Muscle of back (tissue), 11 donors: Measurements from ENCODE around the gene SYNPO2. TPM values are rescaled to one million over a fixed set of nuclear protein-coding genes. Genes with fewer than 3 reads are reported as not detected.
"Not testable (repeated sequence)": the region's sequence is repeated elsewhere in the genome, so short reads cannot be mapped to it uniquely, and the experiment has no call there.

Source experiments
- DNase-seq, 3 donors: peaks; one replicate each; pipeline versions ENCODE4 v3.0.0 to v3.0.0-alpha.2; 2013
- polyA plus RNA-seq, 10 donors: library from polyadenylated mRNA; unstranded; fragments of 120-200 nt; gene quantifications; one replicate each; pipeline ENCODE4 v1.2.1, GENCODE V29; 2013; ENCODE audit not compliant: insufficient read length in 10 of 10

The SYNPO2 gene
- polyA plus RNA-seq, 10 donors, result 62.2 to 193 (median 128) TPM

DNA sequence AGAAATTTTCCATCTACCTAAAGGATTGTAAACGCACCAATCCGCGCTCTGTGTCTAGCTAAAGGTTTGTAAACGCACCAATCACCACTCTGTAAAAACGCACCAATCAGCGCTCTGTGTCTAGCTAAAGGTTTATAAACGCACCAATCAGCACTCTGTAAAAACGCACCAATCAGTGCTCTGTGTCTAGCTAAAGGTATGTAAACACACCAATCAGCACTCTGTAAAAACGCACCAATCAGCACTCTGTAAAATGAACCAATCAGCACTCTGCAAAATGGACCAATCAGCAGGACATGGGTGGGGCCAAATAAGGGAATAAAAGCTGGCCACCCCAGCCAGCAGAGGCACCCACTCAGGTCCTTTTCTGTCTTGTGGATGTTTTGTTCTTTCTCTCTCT lies 10.1 kb upstream of the SYNPO2 start:
- not testable (repeated sequence) for DNase-seq

- no peak for DNase-seq
Measured at GRCh38 chr4:118879409-118879808, 9.2 kb upstream of the SYNPO2 start.

- no peak for DNase-seq
Measured at GRCh38 chr4:118881512-118882146, 7.0 kb upstream of the SYNPO2 start.

- no peak for DNase-seq
Measured at GRCh38 chr4:118883861-118884260, 4.8 kb upstream of the SYNPO2 start.

- DNase-seq, result no peak
Measured at GRCh38 chr4:118884716-118885115, 3.9 kb upstream of the SYNPO2 start.

- DNase-seq, result no peak
Measured at GRCh38 chr4:118889312-118889691, 648 bp downstream of the SYNPO2 start.

- DNase-seq, result no peak
Measured at GRCh38 chr4:118894034-118894433, 5.4 kb downstream of the SYNPO2 start.

- DNase-seq, result no peak
Measured at GRCh38 chr4:118898221-118898620, 9.6 kb downstream of the SYNPO2 start.

GRCh38 chr4:118898684-118899138 lies 10.1 kb downstream of the SYNPO2 start:
- no peak for DNase-seq

DNA sequence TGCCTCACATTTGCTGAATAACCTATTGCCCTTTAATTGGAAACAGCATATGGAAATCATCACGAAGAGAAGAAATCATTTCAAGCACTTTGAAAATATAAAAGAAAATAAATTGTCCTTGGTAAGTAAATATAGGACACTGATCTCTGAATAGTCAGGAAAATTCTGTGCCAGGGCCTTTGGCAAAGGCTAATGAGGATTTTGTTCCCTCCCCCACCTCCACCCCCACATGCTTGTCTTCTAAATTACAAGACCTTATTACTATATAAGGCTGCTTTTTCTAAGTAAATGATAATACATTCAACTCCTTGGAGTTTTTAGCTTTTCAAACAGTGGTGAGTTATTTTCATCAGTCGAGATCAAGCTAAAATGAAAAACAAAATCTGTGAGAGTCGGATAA lies 15.8 kb downstream of the SYNPO2 start:
- peak in 1 of 3 donors; percentile 31 for DNase-seq

- DNase-seq, result peak in 1 of 3 donors; percentile 19
Measured at GRCh38 chr4:118904935-118905334, 16.3 kb downstream of the SYNPO2 start.

GRCh38 chr4:118905566-118905965 lies 16.9 kb downstream of the SYNPO2 start:
- no peak for DNase-seq

- DNase-seq, result no peak
Measured at GRCh38 chr4:118909173-118909956, 20.7 kb downstream of the SYNPO2 start.

DNA sequence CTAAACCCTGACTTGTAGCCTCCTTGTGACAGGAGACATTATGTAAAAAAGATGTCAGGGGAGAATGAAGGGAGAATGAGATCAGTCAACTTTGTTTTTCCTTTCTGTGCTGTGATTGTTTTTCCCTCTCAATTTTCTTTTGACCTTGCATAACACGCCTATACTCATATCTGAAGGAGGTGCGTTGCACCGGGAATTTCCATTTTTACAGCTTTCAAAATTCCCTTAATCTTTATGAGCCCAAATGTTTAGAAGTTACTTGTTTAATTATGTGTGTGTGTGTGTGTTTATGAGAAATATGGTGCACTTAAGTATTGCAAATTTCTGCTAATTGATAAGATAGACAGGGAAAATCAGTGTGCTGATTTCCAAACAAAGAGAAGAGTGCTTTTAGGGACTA lies 21.6 kb downstream of the SYNPO2 start:
- DNase-seq, result no peak

- DNase-seq, result peak in 1 of 3 donors; percentile 69
Measured at GRCh38 chr4:118911238-118911703, 22.6 kb downstream of the SYNPO2 start.

- DNase-seq, result no peak
Measured at GRCh38 chr4:118915468-118915867, 26.8 kb downstream of the SYNPO2 start.

DNA sequence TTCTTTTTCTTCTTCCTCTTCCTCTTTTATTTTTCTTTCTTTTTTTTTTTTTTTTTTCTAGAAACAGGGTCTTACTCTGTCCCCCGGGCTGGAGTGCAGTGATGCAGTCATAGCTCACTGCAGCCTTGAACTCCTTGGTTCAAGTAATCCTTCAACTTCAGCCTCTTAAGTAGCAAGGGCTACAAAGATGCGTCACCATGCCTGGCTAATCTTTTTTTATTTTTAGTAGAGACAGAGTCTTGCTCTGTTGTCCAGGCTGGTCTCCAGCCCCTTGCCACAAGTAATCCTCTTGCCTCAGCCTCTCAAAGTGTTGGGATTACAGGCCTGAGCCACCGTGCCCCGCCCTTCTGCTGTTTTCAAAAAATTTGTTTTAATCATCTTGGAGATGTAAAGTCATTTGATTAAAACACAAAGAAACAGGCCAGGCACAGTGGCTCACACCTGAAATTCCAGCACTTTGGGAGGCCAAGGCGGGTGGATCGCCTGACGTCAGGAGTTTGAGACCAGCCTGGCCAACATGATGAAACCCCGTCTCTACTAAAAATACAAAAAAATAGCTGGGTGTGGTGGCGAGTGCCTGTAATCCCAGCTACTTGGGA lies 28.1 kb downstream of the SYNPO2 start:
- DNase-seq, result no peak

GRCh38 chr4:118917582-118917981 lies 28.9 kb downstream of the SYNPO2 start:
- no peak for DNase-seq

GRCh38 chr4:118918388-118918787 lies 29.7 kb downstream of the SYNPO2 start:
- peak in 1 of 3 donors; percentile 85 for DNase-seq

DNA sequence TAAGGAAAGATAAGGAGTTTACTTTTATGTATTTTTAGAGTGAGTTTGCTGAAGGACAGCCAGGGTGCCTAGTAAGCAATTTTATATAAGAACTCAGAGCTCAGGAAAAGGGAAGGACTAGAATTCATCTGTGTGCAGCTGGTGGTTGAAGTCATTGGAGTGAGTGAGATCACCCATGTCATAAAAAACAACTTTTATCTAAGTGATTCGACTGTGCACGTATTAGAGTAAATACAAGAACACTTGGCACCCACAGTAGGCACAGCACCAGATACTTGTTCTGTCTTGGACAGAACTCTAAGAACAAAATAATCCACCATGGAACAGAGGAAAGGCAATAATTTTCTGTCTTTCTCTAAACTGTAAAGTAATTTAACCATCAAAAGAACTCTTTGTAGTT lies 31.6 kb downstream of the SYNPO2 start:
- DNase-seq, result no peak

DNA sequence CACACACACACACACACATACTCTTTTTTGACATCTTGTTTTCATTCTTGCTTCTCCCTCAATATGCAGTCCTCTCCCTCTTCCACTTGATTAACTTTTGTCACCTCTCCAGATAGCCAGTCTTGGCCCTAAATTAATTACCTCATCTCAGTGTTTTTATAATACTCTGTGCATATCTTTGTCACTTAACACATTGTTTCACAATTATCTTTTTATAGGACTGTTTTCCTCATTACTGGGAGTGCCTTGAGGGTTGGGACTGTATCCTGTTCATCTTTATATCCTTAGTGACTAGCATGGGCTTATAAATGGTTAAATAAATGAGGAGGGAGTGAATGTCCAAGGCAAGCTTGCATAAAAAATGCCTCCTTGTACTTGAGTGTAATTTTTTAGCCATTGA lies 33.1 kb downstream of the SYNPO2 start:
- no peak for DNase-seq

DNA sequence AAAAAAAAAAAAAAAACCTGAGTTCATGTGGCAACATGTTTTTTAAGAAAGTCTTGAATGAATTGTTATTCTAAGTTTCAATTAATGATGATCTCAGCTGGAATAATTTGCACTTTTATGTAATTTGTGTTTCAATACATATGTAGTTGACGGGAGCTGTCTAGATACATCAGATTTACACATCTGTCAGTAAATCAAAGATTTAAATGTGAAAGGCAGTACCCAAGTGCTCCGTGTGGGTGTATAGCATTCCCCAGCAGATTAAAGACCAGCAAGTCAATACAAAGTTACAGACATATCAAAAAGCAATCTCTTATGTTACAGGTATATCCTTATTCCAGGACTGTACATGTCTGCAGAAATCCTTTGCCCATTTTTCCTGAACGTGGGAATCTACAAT lies 35.2 kb downstream of the SYNPO2 start:
- no peak for DNase-seq

DNA sequence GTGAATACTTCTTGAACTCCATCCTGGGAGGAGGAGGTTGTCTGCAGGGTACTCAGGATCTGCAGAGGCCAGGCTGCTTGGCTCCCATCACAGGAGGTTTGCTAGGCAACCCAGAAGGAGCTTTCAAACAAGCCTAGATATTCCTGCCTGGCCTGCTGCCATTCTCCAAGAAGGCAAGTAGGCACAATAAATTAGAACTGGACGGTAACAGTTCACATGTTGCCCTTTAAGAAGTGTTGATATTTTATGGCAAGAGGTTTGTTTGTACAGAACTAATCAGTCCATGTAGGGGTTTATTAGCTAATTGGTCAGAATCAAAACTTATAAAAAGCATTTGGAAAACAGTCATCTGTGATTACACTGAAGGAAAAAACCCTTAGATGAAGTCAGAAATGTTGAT lies 39.3 kb downstream of the SYNPO2 start:
- no peak for DNase-seq
